Endothelial cell (in vitro differentiated cells): ENCODE data around the gene GHRL. TPM values are rescaled to one million over a fixed set of nuclear protein-coding genes. Genes with fewer than 3 reads are reported as not detected.
A peak's percentile ranks its signal among the peaks of the same experiment; 100 is the strongest.

Experiments
- DNase-seq: peaks from one replicate; pipeline ENCODE4 v3.0.0; 2021; ENCODE audit warnings: low spot score
- H3K27ac Mint-ChIP-seq: one replicate; pipeline ENCODE4 v1.8.0; 2021; ENCODE audit warnings: mixed read lengths, inconsistent platforms; ENCODE audit not compliant: unreplicated experiment
- H3K27me3 Mint-ChIP-seq: one replicate; pipeline ENCODE4 v1.8.0; 2021; ENCODE audit warnings: mild to moderate bottlenecking, moderate library complexity, mixed read lengths, inconsistent platforms; ENCODE audit not compliant: unreplicated experiment
- H3K36me3 Mint-ChIP-seq: one replicate; pipeline ENCODE4 v1.8.0; 2021; ENCODE audit warnings: mild to moderate bottlenecking, low read depth, mixed read lengths, inconsistent platforms; ENCODE audit not compliant: unreplicated experiment
- H3K4me1 Mint-ChIP-seq: one replicate; pipeline ENCODE4 v1.8.0; 2021; ENCODE audit warnings: mild to moderate bottlenecking, mixed read lengths, inconsistent platforms; ENCODE audit not compliant: unreplicated experiment
- H3K4me3 Mint-ChIP-seq: one replicate; pipeline ENCODE4 v1.8.0; 2021; ENCODE audit warnings: mild to moderate bottlenecking, mixed read lengths, inconsistent platforms; ENCODE audit not compliant: unreplicated experiment
- H3K9me3 Mint-ChIP-seq: one replicate; pipeline ENCODE4 v1.8.0; 2021; ENCODE audit warnings: mixed read lengths, inconsistent platforms; ENCODE audit not compliant: unreplicated experiment
- CTCF ChIP-seq: fragments of 200-600 bp; sonication (generic); IDR thresholded peaks from one replicate; pipeline ENCODE4 v1.5.0; 2021; ENCODE audit warnings: antibody characterized with exemption; ENCODE audit not compliant: unreplicated experiment
- microRNA-seq: library from miRNA; unstranded; fragments of <30 nt; microRNA quantifications from one replicate; pipeline ENCODE4, GENCODE V29; 2020; ENCODE audit not compliant: unreplicated experiment
- total RNA-seq: library from RNA; stranded (reverse); fragmentation: NEBNext Ultra II Directional; extraction: Animal tissue kit (Norgen Biotek cat#: 25700); gene quantifications from one replicate; pipeline ENCODE4 v1.2.1, GENCODE V29; 2021; ENCODE audit not compliant: unreplicated experiment

GHRL gene
- total RNA-seq, 1 donor from 2014 or later = 0.62 TPM

DNA sequence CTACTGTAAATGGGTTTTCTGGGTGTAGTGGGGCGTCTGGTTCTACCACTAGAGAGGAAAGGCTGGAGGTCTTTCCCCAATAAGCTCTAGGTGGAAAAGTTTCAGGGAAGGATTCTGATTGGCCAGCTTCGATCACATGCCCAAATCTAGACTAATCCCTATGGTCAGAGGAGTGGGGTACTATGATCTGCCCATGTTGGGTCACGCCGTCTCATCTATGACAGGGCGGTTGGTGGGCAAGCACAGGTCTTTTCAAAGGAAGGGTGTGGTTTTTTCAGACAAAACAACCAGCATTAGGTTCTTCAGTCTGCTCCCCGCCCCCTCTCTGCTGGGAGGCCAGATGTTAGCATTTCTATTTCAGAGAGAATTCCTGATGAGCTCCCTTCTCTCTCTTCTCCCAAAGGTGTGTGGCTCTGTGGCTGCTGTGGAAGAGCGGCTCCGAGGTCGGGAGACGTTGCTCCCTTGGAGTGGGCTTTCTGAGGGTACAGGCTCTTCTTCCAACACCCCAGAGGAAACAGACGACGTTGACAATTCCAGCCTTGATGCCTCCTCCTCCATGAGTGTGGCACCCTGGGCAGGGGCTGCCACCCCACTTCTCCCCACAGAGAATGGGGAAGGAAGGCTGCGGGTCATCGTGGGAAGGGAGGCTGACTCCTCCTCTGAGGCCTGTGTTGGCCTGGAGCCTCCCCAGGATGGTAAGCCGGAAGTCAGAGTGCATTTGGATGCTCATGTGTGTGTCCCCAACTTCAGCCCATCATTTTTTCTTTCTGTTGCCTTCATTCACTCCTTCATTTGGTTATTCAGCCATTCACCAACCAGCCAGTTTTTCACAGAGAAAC, 54.2 kb downstream of the GHRL start:
- peaks cover 4% of the 10 kb centered on the region for H3K27me3 Mint-ChIP-seq
- no peaks in the 10 kb centered on the region for H3K9me3 Mint-ChIP-seq
- H3K27ac Mint-ChIP-seq = peak overlapping the region; percentile 22
- TF ChIP-seq CTCF = no peak
- DNase-seq = no peak
- H3K4me1 Mint-ChIP-seq = no peaks in the 10 kb centered on the region
- H3K4me3 Mint-ChIP-seq = peak overlapping the region; percentile 25
- peaks cover 17% of the 10 kb centered on the region for H3K36me3 Mint-ChIP-seq

Small RNAs within 50 kb of the gene (microRNA-seq; reads per million reads assigned to microRNA genes)
- gene MIR378B = not detected

Other genes starting within 250 kb of the GHRL start
- not detected for gene FANCD2OS, start 184.7 kb downstream of the GHRL start, total RNA-seq
- 203 TPM for gene BRK1, start 177.3 kb downstream of the GHRL start, total RNA-seq
- 66.3 TPM for gene VHL, start 151.2 kb downstream of the GHRL start, total RNA-seq
- 1.1 TPM for gene IRAK2, start 128.0 kb downstream of the GHRL start, total RNA-seq
- 41.2 TPM for gene TATDN2, start 44.5 kb downstream of the GHRL start, total RNA-seq
- gene SEC13, start 28.2 kb upstream of the GHRL start, total RNA-seq = 367 TPM
- gene ATP2B2, start 212.6 kb upstream of the GHRL start, total RNA-seq = 1.7 TPM